ENCODE results near the gene NRP2. TPM values are rescaled to one million over a fixed set of nuclear protein-coding genes. Genes with fewer than 3 reads are reported as not detected.

Gene NRP2
- total and polyA plus RNA-seq, 3 experiments from 2014 or later: 0.91 to 0.94 TPM; not detected in 1

DNA sequence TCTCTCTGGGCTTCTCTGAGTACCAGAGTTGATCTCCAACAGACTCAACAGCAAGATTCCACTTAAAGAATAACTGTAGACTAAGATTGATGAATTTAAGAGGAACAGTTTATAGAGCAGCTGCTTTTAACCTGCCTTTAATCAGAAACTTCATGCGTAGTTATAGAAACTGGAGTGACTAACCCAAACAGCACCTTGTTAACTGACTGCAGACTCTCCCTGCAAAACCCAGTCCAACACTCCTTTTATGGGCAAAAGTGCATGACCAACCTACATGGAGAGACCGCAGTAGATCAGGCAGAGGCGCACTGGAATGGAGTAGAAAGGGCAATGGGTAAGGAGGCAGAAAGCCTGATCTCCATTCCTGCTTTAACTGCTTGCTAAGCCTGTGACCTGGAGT lies 110.6 kb downstream of the NRP2 start:
- H3K36me3 Mint-ChIP-seq: no peaks in the 10 kb centered on the region
- CTCF ChIA-PET: no interaction called here
- H3K27me3 Mint-ChIP-seq: peaks cover 7 to 9% of the 10 kb centered on the region in 2 donors
- Histone ChIP-seq H3K4me3 (ENCODE audit: low read length) (no peak overlapping the region), H3K27ac (ENCODE audit: low read depth, low read length) (no peak overlapping the region), H3K36me3 (ENCODE audit: insufficient read depth, low read length) (no peaks in the 10 kb centered on the region), H3K27me3 (ENCODE audit: insufficient read depth, low read length, poor library complexity, severe bottlenecking) (no peaks in the 10 kb centered on the region), H3K4me1 (ENCODE audit: insufficient read depth, low read length) (no peaks in the 10 kb centered on the region), H3K9me3 (ENCODE audit: low read length) (no peaks in the 10 kb centered on the region)
- H3K4me1 Mint-ChIP-seq: no peaks in the 10 kb centered on the region
- no peak for DNase-seq
- no peaks in the 10 kb centered on the region for H3K9me3 Mint-ChIP-seq
- H3K4me3 Mint-ChIP-seq: no peak overlapping the region
- no peak overlapping the region for H3K27ac Mint-ChIP-seq
- POLR2A ChIA-PET: no interaction called here

DNA sequence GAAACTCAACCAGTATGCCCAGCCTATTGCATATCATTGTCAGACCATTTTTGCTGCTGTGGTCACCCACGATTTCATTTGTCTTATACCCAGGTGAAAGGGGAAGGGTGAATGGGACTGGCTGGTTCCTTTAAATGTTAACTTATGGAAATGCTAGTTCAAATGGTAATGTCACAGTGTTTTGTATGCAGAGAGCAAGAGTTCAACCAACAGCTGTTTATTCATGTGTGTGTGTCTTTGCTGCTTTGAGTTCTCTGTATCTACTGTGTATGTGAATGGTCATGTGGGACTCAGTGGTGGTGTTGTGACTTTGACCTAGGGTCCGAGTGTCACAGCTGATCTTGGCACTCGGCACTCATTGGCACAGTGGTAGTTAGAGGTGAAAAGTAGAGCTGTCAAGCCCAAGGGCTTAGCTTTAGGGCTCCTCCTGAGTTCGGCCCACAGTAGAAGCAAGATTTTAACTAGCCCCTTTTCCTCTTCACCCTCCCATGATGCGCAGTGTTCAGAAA lies 114.6 kb downstream of the NRP2 start:
- CTCF ChIA-PET: no interaction called here
- no peak overlapping the region for H3K4me3 Mint-ChIP-seq
- POLR2A ChIA-PET: no interaction called here
- H3K9me3 Mint-ChIP-seq: peaks cover 0 to 2% (median 0%) of the 10 kb centered on the region in 5 donors
- Histone ChIP-seq H3K9me3 (ENCODE audit: low read length) (no peaks in the 10 kb centered on the region), H3K4me1 (ENCODE audit: insufficient read depth, low read length) (no peaks in the 10 kb centered on the region), H3K36me3 (ENCODE audit: insufficient read depth, low read length) (no peaks in the 10 kb centered on the region), H3K27me3 (ENCODE audit: insufficient read depth, low read length, poor library complexity, severe bottlenecking) (no peaks in the 10 kb centered on the region), H3K27ac (ENCODE audit: low read depth, low read length) (no peak overlapping the region), H3K4me3 (ENCODE audit: low read length) (no peak overlapping the region)
- no peak overlapping the region for H3K27ac Mint-ChIP-seq
- H3K36me3 Mint-ChIP-seq: no peaks in the 10 kb centered on the region
- H3K4me1 Mint-ChIP-seq: no peaks in the 10 kb centered on the region
- DNase-seq: no peak
- H3K27me3 Mint-ChIP-seq: peaks cover 7 to 16% of the 10 kb centered on the region in 2 donors

DNA sequence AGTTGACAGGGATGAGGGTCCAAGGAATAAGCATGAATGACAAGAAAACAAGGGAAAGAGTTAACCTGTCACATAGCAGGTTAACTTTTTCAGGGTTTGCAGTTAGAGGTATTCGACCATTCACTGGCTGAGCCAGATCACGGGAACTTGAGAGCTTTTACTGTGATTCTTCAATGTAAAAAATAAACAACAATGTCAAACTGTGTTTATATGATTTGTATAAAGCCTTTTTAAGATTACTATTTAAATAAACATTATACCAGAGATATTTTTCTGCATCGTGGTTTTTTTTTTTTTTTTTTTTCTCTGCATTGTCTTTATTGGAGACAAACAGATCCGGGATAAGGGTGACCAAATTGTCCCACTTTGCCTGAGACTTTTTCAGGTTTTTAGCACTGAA lies 115.6 kb downstream of the NRP2 start:
- Mint-ChIP-seq H3K36me3 (no peaks in the 10 kb centered on the region), H3K27ac (no peak overlapping the region), H3K9me3 (peaks cover 0 to 2% (median 0%) of the 10 kb centered on the region in 5 donors), H3K4me3 (no peak overlapping the region), H3K4me1 (no peaks in the 10 kb centered on the region), H3K27me3 (peaks cover 10 to 13% of the 10 kb centered on the region in 2 donors)
- ChIA-PET POLR2A (no interaction called here), CTCF (no interaction called here)
- Histone ChIP-seq H3K9me3 (ENCODE audit: low read length) (no peaks in the 10 kb centered on the region), H3K36me3 (ENCODE audit: insufficient read depth, low read length) (no peaks in the 10 kb centered on the region), H3K4me3 (ENCODE audit: low read length) (no peak overlapping the region), H3K27ac (ENCODE audit: low read depth, low read length) (no peak overlapping the region), H3K4me1 (ENCODE audit: insufficient read depth, low read length) (no peaks in the 10 kb centered on the region), H3K27me3 (ENCODE audit: insufficient read depth, low read length, poor library complexity, severe bottlenecking) (no peaks in the 10 kb centered on the region)
- no peak for DNase-seq

DNA sequence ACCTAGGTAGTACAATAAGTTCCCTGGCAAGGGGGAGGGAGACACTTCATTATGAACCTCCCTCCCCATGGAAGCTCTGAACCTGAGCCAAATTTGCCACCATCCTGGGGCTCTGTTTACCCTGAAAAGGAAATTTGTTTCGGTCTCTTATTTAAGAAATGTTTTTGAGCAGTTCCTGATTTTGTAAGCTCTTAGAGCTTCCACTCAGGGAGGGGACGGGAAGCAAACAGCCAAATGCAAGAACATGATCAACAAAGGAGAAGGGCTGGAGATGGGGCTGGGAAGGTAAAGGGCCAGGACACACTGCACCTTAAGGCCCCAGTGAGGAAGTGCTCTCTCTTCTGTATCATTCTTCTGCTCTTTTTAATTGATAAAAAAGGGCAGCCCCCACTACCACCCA lies 117.9 kb downstream of the NRP2 start:
- Histone ChIP-seq H3K4me1 (ENCODE audit: insufficient read depth, low read length) (no peaks in the 10 kb centered on the region), H3K27me3 (ENCODE audit: insufficient read depth, low read length, poor library complexity, severe bottlenecking) (no peaks in the 10 kb centered on the region), H3K9me3 (ENCODE audit: low read length) (no peaks in the 10 kb centered on the region), H3K4me3 (ENCODE audit: low read length) (no peak overlapping the region), H3K36me3 (ENCODE audit: insufficient read depth, low read length) (no peaks in the 10 kb centered on the region), H3K27ac (ENCODE audit: low read depth, low read length) (no peak overlapping the region)
- Mint-ChIP-seq H3K4me3 (no peak overlapping the region), H3K9me3 (peaks cover 0 to 2% (median 0%) of the 10 kb centered on the region in 5 donors), H3K4me1 (no peaks in the 10 kb centered on the region), H3K36me3 (no peaks in the 10 kb centered on the region), H3K27me3 (peaks cover 12 to 17% of the 10 kb centered on the region in 2 donors), H3K27ac (no peak overlapping the region)
- CTCF ChIA-PET: no interaction called here
- POLR2A ChIA-PET: no interaction called here
- no peak for DNase-seq

DNA sequence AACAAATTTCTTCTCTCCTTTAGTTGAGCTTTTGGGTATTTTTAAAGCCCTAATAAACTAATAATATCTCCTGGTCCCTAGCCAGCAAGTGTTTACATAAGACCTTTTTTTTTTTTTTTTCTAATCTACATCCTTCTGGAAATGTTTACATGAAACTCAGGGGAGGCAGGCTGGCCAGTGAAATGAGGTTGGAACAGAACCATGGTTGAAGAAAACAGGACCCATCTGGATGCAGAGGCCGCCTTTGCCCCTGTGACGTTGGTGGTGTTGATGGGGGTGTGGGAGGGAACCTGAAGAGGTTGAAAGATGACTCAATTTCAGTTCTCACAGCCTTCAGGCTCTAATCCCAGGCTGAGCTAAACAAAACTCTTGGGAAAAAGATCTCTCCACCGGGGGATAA lies 118.5 kb downstream of the NRP2 start:
- H3K4me3 Mint-ChIP-seq: no peak overlapping the region
- Histone ChIP-seq H3K9me3 (ENCODE audit: low read length) (no peaks in the 10 kb centered on the region), H3K4me3 (ENCODE audit: low read length) (no peak overlapping the region), H3K27ac (ENCODE audit: low read depth, low read length) (no peak overlapping the region), H3K4me1 (ENCODE audit: insufficient read depth, low read length) (no peaks in the 10 kb centered on the region), H3K27me3 (ENCODE audit: insufficient read depth, low read length, poor library complexity, severe bottlenecking) (no peaks in the 10 kb centered on the region), H3K36me3 (ENCODE audit: insufficient read depth, low read length) (no peaks in the 10 kb centered on the region)
- H3K36me3 Mint-ChIP-seq: no peaks in the 10 kb centered on the region
- H3K4me1 Mint-ChIP-seq: no peaks in the 10 kb centered on the region
- H3K27ac Mint-ChIP-seq: no peak overlapping the region
- CTCF ChIA-PET: no interaction called here
- POLR2A ChIA-PET: no interaction called here
- H3K9me3 Mint-ChIP-seq: peaks cover 0 to 2% (median 0%) of the 10 kb centered on the region in 5 donors
- no peak for DNase-seq
- peaks cover 13 to 20% of the 10 kb centered on the region in 2 donors for H3K27me3 Mint-ChIP-seq

DNA sequence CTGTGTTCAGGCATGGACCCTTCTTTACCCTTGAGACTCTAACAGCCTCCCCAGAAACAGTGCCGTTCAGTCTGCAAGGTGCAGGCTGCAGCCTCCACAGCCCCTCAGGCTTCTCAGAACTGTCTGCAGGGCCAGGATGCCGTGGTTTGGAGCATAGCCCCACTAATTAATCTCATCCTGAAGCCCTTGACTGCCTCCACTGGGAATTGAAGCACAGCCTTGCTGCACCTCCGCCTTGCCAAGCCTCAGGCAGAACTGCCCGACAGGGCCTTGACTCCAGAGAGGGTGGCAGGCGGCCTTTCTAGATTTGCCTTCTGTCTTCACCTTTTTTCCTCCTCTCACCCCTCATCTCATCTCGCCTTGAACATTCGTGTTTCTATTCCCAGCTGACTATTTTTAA lies 119.8 kb downstream of the NRP2 start:
- Mint-ChIP-seq H3K27ac (no peak overlapping the region), H3K36me3 (no peaks in the 10 kb centered on the region), H3K4me3 (no peak overlapping the region), H3K9me3 (peaks cover 0 to 2% (median 0%) of the 10 kb centered on the region in 5 donors), H3K4me1 (no peaks in the 10 kb centered on the region), H3K27me3 (peaks cover 10 to 22% of the 10 kb centered on the region in 2 donors)
- Histone ChIP-seq H3K27ac (ENCODE audit: low read depth, low read length) (no peak overlapping the region), H3K4me1 (ENCODE audit: insufficient read depth, low read length) (no peaks in the 10 kb centered on the region), H3K27me3 (ENCODE audit: insufficient read depth, low read length, poor library complexity, severe bottlenecking) (no peaks in the 10 kb centered on the region), H3K36me3 (ENCODE audit: insufficient read depth, low read length) (no peaks in the 10 kb centered on the region), H3K9me3 (ENCODE audit: low read length) (no peaks in the 10 kb centered on the region), H3K4me3 (ENCODE audit: low read length) (no peak overlapping the region)
- DNase-seq: no peak
- ChIA-PET CTCF (no interaction called here), POLR2A (no interaction called here)

DNA sequence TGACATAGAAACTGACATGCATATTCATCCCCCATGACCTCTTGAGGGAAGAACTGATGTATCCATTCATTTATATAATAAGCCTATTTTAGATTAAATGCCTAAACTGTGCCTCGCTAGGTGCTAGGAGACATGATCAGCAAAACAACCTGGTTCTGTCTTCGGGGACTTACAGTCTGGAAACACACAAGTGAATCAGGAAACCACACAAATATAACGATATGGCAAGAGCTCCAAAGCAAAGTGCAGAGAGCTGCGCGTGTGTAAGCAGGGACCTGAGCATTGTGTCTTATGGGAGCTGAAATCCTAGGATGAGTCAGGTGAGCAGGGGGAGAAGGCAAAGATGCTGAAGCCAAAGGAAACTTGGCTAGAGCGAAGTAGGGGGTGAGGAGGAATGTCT lies 120.6 kb downstream of the NRP2 start:
- H3K27me3 ChIP-seq (ENCODE audit: insufficient read depth, low read length, poor library complexity, severe bottlenecking): no peaks in the 10 kb centered on the region
- no peaks in the 10 kb centered on the region for H3K9me3 ChIP-seq (ENCODE audit: low read length)
- H3K36me3 Mint-ChIP-seq: no peaks in the 10 kb centered on the region
- no peak overlapping the region for H3K27ac ChIP-seq (ENCODE audit: low read depth, low read length)
- DNase-seq: no peak
- CTCF ChIA-PET: no interaction called here
- peaks cover 0 to 2% (median 0%) of the 10 kb centered on the region in 5 donors for H3K9me3 Mint-ChIP-seq
- H3K4me3 Mint-ChIP-seq: no peak overlapping the region
- H3K4me3 ChIP-seq (ENCODE audit: low read length): no peak overlapping the region
- no peak overlapping the region for H3K27ac Mint-ChIP-seq
- no peaks in the 10 kb centered on the region for H3K4me1 Mint-ChIP-seq
- POLR2A ChIA-PET: no interaction called here
- H3K4me1 ChIP-seq (ENCODE audit: insufficient read depth, low read length): no peaks in the 10 kb centered on the region
- H3K36me3 ChIP-seq (ENCODE audit: insufficient read depth, low read length): no peaks in the 10 kb centered on the region
- peaks cover 10 to 19% of the 10 kb centered on the region in 2 donors for H3K27me3 Mint-ChIP-seq

DNA sequence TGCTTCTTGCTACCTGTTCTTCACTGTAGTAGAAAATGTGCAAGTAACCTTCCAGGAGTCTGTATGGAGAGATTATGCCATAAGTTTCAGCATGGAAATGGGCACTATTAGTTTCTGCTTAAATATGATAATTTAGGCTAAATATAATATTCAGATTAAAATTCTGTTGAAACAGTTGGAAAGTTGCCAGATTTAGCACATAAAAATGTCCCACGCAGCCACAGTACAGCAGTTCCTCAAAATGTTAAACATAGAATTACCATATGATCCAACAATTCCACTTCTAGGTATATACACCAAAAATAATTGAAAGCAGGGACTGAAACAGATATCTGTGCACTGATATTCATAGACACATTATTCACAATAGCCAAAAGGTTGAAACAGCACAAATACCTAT lies 121.2 kb downstream of the NRP2 start:
- ChIA-PET CTCF (no interaction called here), POLR2A (no interaction called here)
- Mint-ChIP-seq H3K9me3 (peaks cover 0 to 2% (median 0%) of the 10 kb centered on the region in 5 donors), H3K27me3 (peaks cover 10 to 19% of the 10 kb centered on the region in 2 donors), H3K4me1 (no peaks in the 10 kb centered on the region), H3K36me3 (no peaks in the 10 kb centered on the region), H3K27ac (no peak overlapping the region), H3K4me3 (no peak overlapping the region)
- Histone ChIP-seq H3K4me3 (ENCODE audit: low read length) (no peak overlapping the region), H3K36me3 (ENCODE audit: insufficient read depth, low read length) (no peaks in the 10 kb centered on the region), H3K27me3 (ENCODE audit: insufficient read depth, low read length, poor library complexity, severe bottlenecking) (no peaks in the 10 kb centered on the region), H3K4me1 (ENCODE audit: insufficient read depth, low read length) (no peaks in the 10 kb centered on the region), H3K9me3 (ENCODE audit: low read length) (no peaks in the 10 kb centered on the region), H3K27ac (ENCODE audit: low read depth, low read length) (no peak overlapping the region)
- DNase-seq: no peak

DNA sequence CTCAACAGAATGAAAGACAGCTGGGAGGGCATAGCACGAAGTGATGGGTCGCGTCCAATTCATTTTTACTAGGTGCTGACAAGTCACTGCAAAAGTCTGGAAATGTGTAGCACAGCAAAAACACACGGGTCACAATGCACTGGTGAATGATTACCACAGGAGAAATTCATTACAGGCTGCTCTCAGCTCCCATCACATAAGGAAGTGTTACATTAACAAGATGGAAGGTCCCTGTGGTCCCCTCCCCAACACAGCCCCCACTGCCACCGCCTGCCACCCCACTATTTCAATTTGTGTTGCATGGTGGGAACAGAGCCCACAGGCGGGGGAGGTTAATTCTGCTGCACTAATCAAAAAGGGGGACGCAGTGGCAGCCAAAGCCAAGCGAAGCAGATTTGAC lies 122.8 kb downstream of the NRP2 start:
- ChIA-PET CTCF (no interaction called here), POLR2A (no interaction called here)
- H3K4me3 Mint-ChIP-seq: no peak overlapping the region

More for the DNA sequence above, 122.8 kb downstream of the NRP2 start:
- Mint-ChIP-seq H3K4me1 (no peaks in the 10 kb centered on the region), H3K36me3 (no peaks in the 10 kb centered on the region), H3K9me3 (peaks cover 0 to 2% (median 0%) of the 10 kb centered on the region in 5 donors), H3K27me3 (peaks cover 12 to 15% of the 10 kb centered on the region in 2 donors), H3K27ac (no peak overlapping the region)
- Histone ChIP-seq H3K27ac (ENCODE audit: low read depth, low read length) (no peak overlapping the region), H3K4me1 (ENCODE audit: insufficient read depth, low read length) (no peaks in the 10 kb centered on the region), H3K9me3 (ENCODE audit: low read length) (no peaks in the 10 kb centered on the region), H3K4me3 (ENCODE audit: low read length) (no peak overlapping the region), H3K36me3 (ENCODE audit: insufficient read depth, low read length) (no peaks in the 10 kb centered on the region), H3K27me3 (ENCODE audit: insufficient read depth, low read length, poor library complexity, severe bottlenecking) (no peaks in the 10 kb centered on the region)
- DNase-seq: no peak
